GM18873 (cell line): ENCODE measurements around the gene USP49.

Experiments
- ATAC-seq: cut with Tn5 transposase; IDR thresholded peaks from one replicate; pipeline ENCODE4 v1.9.1; 2021; ENCODE audit warnings: mild to moderate bottlenecking, moderate library complexity, moderate number of reproducible peaks; ENCODE audit not compliant: unreplicated experiment, low FRiP score

USP49 gene

DNA sequence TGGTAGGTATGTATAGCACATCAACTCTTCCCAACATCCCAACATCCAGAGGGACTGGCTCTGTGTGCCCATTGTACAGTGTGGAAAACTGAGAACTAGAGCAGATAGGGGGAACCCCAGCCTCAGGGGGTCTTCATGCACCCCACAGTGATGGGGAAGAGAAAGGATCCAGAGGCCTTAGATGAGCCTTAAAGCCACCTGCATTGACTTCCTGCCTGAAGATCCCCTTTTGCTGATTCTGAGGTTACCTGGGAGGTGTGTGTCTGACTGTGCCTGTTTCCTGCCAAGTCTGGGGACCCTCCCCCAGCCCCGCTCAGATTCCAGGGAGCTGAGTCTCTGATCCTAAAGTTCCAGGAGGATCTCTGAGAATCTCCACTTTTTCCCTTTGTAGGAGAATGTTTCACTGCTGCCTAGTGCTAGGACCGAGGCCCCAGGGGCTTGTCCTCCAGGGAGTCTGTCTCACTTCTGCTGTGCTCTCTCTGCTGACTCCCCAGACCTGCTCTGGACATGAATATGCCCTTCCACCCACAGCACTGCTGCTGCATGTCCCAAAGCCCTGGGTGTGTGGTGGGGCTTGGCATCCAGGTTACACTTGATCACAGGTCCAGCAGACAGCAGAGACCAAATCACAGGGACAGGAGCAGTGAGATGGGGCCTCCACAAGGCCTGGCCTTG is 135.1 kb downstream of the USP49 start:
- ATAC-seq, result no peak

DNA sequence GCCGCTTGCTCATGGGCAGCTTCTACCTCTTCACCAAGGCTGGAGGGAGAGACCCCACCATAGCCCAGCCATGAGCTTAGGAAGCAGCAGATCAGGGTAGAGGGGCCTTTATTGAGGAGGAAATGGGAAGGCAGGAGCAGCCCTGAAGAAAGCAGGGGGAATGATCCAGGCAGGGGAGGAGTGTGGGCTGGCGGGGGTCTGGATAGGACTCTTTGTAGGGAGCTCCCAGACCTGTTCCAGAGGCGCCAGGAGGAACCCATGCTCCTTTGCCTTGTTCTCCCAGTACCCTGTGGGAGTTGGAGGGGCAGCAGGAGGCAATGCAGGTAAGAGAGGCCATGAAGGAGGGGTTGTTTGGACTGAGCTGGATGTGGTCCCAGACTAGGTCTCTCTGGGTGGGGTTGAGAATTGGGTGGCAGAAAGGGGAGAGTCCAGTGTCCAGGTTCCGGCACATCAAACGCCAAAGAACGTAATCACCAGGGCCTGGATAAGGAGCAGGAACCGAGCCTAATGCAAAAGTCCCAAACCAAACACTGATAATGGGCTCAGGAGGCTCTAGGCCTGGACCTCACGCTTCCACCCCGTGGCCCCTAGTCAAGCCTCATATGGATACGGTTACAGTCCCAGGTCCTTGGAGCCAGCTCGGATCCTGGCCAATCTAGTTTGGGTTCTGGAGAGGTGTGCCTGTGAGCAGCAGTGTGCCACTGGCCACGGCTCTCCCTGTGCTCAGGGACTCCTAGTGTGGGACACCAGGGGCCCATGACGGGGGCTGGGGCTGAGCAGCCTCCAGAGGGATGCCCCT is 135.9 kb downstream of the USP49 start:
- ATAC-seq, result no peak

DNA sequence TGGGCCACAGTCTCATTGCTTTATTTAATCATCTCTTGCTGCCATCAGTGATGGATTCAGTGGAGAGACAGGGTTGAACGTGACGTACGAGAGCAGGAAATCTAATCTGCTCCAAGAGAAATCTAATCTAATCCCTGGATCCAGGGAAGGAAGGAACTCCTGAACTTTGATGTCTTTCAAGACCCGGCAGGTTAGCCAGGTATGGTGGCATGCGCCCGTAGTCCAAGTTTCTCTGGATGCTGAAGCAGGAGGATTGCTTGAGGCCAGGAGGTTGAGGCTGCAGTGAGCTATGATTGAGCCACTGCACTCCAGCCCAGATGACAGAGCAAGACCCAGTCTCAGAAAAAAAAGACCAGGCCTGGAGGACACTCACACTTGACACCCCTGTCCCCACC is 136.5 kb downstream of the USP49 start:
- ATAC-seq, result no peak

DNA sequence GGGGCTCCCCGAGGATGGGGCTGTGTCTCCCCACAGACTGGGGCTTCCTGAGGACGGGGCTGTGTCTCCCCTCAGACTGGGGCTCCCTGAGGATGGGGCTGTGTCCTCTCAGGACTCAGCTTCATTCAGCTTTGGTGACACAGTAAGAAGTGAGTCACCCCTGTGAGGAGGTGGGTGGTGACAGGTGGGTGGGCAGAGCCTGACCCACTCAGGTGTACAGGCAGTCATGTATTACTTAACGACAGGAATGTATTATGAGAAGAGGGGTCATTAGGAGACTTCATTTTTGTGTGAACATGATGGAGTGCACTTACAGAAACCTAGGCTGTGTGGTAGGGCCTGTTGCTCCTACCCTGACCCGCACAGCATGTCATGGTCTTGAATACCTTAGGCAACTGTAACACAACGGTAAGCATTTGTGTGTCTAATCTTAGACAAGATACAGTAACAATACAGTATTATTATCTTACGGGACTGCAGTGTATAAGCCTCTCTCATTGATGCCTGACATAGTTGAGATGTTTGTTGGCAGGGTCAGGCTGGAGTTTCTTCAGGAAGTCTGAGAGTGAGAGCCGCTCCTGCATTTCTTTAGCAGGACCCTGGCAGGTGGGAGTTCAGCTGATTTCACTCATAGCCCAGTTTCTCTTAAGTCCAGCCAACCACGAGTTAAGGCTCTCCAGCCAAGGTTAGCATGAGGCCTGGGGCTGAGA is 137.1 kb downstream of the USP49 start:
- ATAC-seq, result no peak

DNA sequence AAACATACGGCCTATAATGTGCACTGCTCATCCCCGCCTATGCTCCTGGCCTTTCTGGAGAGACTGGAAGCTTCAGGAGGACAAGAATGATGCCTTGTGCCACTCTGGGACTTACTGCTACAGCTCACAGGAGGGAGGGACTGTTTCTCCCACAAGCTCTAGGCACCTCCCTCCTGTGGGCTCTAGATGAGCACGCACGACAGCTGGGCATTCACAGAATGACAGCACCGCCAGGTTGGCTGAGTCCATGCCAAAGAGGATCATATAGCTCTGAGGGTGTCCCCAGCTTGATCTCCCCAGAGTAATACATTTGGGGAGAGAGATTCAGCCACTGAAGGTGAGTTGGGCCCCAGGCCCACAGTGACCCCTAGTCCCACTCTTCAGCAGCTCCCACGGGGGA is 137.9 kb downstream of the USP49 start:
- no peak for ATAC-seq

DNA sequence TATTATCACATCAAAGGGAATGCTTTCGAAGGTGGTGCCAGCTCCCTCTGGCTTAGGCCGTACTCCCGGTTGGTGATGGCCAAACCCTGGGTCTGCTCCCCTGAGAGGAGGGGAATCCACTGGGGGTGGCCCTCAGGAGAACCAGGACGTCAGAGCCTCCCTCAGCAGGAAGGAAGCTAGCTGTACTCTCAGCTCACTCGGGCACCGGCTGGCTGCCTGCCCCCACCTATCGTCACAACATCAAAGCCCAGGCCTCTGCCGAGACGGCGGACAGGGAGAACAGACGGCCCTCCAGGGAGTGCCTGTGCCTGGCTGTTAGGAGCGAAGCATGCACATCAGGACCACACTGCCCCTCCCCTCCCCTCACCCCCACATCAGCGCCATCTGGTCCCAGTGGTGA is 138.8 kb downstream of the USP49 start:
- ATAC-seq, result no peak

DNA sequence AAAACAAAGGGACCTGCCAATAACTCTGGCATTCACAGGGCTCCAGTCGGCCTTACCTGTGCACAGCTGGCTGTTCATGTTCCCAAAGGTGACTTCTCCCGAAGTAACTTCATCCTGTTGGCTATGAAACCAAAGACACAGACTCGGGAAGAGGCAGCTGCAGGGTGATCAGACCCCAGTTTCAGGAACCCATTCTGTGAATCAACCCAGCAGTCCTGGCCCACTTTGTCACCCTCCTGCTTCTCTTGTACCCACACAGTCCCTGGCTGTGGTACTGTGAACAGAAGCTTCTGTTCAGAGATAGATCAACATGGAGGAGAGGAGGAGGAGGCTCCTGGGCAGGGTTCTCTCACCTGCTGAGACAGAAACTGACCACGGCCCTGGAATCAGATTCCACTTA is 139.3 kb downstream of the USP49 start:
- ATAC-seq, result no peak

DNA sequence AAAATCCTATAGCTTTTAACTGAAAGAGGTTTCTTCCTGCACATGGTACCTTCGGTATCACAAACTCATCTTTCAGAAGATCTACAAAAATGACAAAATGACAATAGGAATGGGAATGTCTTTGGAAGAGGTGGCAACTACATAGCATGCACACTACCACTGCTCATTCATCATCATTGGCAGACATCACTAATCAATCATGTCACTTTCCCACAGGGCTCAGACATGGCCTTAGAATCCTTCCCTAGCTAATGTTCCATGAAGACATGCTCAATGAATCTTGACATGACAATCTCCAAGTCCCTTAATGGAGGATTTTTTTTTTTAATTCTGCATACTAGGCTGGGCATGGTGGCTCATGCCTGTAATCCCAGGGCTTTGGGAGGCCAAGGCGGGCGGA is 144.8 kb downstream of the USP49 start:
- ATAC-seq, result no peak

- ATAC-seq, result no peak
These were observed 146.6 kb downstream of the USP49 start for GRCh38 chr6:41748542-41748941.

DNA sequence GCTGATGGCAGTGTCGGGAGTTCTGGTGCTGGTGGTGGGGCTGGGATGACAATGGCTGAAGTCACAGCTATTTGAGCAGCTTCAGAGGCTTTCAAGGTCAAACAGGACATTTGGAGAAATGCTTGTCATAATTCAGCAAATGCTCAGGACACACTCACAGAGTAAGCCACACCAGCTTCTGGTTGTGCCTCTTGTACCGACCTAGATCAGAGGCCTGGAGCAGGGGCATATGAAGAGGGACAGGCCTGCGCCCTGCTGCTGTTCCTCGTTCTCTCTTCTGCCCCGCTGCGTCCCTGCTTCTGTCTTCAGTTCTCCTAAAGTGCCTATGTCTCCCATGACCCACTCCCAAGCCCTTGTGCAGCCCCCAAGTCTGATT is 147.1 kb downstream of the USP49 start:
- ATAC-seq, result no peak

DNA sequence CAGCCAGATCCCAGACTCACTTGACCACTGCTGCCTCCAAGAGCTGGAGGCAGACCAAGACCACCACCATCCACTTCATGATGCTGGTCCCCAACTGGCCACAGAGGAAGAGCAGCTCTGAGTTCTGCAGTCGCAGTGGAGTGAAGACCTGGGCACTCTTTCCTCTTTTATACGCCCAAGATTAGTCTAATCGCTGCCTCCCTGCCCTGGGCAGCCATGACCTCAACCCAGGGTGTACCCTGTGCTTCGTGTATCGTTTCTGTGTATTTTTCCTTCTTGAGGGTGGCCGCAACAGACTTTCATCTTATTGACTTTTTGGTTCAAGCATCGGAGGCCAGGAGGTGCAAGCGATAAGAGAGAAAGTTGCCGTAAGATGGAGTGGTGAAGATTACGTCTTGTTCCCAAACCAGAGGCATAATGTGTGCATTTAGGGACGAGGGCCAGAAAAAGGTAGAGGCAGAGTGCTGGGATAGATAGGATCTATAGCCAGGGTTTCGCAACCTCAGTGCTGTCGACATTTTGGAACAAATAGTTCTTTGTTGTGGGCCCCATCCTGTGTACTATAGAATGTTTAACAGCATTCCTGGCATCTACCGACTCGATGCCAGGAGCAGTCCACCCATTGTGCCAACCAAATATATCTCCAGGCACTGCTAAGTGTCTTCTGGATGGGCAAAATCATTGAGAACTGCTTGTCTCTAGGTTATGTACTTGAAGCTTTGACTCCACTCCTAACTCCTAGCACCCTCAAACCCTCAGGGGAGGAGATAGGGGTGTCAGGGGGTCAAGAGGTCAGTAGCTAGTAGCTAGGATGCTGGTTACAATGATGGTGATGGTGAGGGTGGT is 147.7 kb downstream of the USP49 start, which contains the start of gene PGC:
PGC (minus strand) TSS at position 142 of the 846 bp plus-strand sequence; CDS start at position 79, 63 bp downstream.
- no peak for ATAC-seq

DNA sequence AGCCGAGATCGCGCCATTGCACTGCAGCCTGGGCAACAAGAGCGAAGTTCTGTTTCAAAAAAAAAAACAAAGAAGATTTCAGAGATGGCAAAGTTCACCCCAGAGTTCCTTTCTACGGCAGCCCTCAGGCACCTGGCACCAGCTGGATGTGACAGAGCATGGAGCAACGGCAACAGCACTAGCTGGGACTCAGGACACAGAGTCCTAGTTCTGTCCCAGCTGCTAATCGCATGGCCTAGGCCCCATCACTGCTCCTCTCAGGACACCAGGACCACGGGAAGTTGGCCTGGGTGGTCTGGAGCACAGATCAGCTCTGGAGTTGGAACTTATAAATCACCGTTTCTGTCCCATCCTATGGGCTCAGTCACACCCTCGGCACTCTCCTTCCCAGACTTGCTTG is 149.1 kb downstream of the USP49 start:
- ATAC-seq, result no peak

GRCh38 chr6:41744236-41744787 is 150.9 kb downstream of the USP49 start:
- no peak for ATAC-seq

DNA sequence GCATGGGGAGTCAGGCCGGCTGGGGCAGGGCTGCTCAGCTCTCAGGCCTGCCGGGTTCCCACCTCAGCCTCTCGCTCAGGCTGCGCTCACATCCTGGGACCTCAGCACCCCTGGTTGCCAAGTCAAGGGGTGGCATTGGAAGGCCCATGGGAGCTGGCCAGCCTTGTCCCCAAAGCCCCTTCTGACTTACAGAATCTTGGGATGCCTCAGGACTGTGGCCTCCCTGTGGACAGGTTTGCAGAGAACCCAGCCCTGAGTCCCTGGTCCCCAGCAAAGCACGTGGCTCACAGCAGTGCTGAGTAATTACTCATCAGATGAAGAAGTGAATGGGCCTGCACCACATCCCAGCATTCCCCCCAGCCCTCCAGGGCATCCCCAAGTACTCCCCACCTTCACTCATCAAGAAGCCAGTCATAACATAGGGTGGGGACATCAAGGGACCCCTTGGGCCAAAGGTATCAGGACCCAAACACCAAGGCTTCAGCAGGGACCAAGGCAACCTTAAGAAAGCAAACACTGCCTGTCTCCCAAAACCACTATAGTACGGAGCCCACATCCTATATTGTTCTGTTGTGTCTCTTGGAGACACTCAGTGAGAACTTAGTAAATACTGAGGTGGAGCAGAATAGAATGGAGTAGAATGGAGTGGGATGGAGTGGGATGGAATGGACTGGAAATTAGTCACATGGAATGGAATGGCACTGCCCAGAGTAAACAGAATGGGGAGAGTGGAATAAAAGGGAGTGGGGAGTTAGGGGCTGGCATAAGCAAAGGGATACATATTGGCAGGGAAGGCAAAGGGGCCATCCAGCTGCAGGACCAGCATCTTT is 151.6 kb downstream of the USP49 start:
- no peak for ATAC-seq

- no peak for ATAC-seq
These were observed 153.3 kb downstream of the USP49 start for GRCh38 chr6:41741625-41742490.

DNA sequence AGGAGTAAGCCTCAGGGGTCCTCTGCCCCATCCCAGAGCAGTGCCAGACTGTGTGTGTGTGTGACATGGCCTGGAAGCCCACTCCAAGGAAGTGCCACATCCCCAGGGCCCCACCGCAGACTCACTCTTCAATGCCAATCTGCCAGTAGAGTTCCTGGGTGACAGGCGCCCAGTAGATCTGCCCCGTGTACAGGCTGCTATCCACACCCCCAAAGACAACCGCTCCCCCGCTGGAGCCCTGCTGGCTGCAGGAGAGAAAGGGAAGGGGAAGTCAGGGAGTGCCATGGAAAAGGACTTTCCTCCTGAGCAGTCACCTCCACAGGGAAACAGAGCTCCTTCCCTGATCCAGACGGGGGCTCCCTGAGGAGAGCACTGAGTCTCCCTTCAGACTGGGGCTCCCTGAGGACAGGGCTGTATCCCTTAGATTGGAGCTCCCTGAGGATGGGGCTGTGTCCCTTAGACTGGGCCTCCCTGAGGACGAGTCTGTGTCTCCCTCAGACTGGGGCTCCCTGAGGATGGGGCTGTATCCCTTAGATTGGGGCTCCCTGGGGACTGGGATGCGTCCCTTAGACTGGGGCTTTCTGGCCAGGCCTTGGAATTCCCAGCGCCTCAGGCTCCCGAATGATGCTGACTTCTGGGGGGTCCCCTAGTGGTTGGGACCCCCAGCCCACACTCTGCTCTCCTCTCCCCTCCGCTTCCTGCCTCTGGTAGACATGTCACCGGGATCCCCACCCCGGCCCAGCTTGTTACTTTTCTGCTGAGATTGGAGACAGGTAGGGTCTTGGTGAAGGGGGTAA is 154.6 kb downstream of the USP49 start:
- no peak for ATAC-seq
